HG03521 (cell line): ENCODE results near the gene NFKB1.

Experiments
- ATAC-seq: cut with Tn5 transposase; IDR thresholded peaks from one replicate; pipeline ENCODE4 v1.9.1; 2021; ENCODE audit warnings: mild to moderate bottlenecking, moderate library complexity; ENCODE audit not compliant: unreplicated experiment

NFKB1 gene

DNA sequence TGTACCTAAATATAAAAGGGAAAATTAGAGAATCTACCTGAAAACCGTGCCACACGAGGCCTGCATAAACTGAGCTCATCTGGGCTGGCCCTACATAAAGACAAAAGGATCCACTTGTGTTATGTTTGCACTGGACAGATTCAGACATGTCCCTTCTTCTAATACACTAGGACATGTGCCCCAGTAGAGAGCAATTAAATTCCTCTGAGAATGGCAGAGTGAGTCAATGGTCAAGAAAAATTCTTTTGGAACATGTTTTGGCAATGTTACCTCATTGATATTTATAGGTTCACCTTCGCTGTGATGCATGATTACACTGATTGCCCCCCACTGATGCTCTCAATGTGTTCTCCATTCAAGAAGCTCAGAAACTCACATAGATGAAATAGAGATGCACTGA is 164.4 kb downstream of the NFKB1 start:
- ATAC-seq: no peak
